Lower leg skin (tissue), 4 donors: ENCODE data around the gene UST. TPM values are rescaled to one million over a fixed set of nuclear protein-coding genes. Genes with fewer than 3 reads are reported as not detected.

Experiments used
- DNase-seq, 2 donors: peaks; one replicate each; pipeline ENCODE4 v3.0.0-alpha.2; 2019; ENCODE audit warnings: low spot score in 2 of 2
- H3K4me3 ChIP-seq: fragments of 200-600 bp; sonication (generic); 2 replicates; pipeline ENCODE4 v1.5.1; 2017; ENCODE audit warnings: mild to moderate bottlenecking, low read depth; ENCODE audit not compliant: poor library complexity, severe bottlenecking
- POLR2A ChIP-seq, 2 donors: fragments of 450-650 bp; IDR thresholded peaks; one replicate each; pipeline ENCODE4 v1.6.1; 2016 to 2017; ENCODE audit warnings: antibody characterized with exemption in 2 of 2, mild to moderate bottlenecking in 1 of 2, moderate library complexity in 1 of 2
- WGBS, 2 donors: methylation state at CpG; one replicate each; pipeline ENCODE4 v1.1.5; 2018; 5-methylcytosine and 5-hydroxymethylcytosine counted together
- intact Hi-C: fragments of 100-400 bp; cut with DNase I; formaldehyde crosslinking; loops from one replicate; pipeline ENCODE4 v1.15.0; 2023; ENCODE audit warnings: low total_unique reads
- total RNA-seq, 4 donors: library from RNA; depleted of rRNA; stranded (reverse); fragments of >200 nt; gene quantifications; one replicate each; pipeline ENCODE4 v1.1.0, GENCODE V29; 2016
- TF ChIP-seq, protein P1 (sequence below), 3 donors: fragments of 450-650 bp; IDR thresholded peaks; one replicate each; pipeline ENCODE4 v1.5.1; 2016; ENCODE audit warnings: antibody characterized with exemption in 3 of 3, mild to moderate bottlenecking in 3 of 3, moderate library complexity in 2 of 3

UST gene
- total RNA-seq, 4 donors from 2014 or later = 12.2 to 21.7 (median 17.7) TPM

DNA sequence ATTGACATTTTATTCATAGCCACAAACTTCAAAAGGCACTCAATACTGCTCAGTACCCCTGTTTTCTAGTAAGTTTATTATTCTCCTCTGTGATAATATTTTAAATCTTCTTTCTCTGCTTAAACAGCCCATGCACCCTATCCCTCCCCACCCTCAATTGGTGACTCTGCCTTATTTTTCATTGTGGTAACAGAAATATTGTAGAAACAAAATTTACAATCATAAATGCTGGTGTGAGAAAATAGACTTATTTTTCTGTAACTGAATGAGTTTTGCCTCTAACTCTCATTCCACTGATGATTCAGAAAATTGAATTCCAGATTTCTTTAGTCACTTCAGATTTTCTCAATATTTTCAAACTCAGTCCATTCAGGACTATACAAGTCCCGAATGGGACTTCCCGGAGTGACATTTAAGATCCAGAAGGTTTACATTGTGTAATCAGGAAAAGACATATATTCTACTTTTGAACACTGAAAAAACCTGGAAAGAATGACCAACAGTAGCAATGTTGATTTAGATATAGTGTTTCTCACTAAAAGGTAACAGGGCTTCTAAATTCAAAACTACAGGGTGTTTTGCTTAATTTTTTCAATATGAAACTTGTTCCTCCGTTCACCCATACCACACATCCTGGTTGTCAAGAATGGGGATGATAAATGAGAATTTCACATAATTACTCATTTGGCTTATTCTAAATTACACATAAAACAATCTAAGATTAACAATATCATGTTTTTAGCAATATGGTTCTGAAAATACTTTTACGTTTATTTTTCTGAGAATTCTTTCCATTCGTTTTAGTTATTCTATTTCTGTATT lies 34.8 kb upstream of the UST start:
- intact Hi-C loops = no loop called here
- no peak for DNase-seq
- WGBS, 2 donors = 63 to 68% methylated on average over 5 of the region's 5 CpGs

DNA sequence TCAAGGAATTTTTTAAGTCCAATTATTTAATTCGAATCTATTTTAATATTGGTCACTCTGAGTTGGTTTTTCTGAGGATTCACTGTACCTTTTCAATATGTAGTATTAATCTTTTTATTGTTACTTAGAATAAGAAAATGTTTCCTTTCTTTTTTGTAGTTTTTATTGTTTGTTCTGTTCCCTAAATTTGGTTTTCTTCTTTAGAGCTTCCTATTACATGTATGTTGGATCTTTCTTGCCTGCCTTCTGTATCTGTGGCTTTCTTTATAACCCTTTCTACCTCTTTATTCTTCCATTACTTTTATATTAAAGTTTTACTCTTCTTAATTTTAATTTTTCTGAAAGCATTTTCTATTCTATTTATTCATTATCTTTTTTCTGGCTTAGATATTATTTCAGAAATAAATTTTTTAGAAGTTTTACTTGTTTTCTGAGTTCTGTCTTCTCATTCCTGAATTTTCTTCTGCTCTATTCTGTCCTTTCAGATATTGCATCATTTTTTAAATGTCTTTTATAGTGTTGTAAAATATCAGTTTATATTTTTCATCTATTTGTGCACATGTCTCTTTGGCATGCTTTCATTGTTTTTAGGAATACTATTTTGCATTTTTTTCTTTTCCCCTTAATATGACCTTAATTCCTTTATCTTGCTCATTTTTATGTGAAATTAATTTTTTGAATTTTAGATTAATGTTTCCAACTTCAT lies 33.6 kb upstream of the UST start:
- TF ChIP-seq, protein P1, sequence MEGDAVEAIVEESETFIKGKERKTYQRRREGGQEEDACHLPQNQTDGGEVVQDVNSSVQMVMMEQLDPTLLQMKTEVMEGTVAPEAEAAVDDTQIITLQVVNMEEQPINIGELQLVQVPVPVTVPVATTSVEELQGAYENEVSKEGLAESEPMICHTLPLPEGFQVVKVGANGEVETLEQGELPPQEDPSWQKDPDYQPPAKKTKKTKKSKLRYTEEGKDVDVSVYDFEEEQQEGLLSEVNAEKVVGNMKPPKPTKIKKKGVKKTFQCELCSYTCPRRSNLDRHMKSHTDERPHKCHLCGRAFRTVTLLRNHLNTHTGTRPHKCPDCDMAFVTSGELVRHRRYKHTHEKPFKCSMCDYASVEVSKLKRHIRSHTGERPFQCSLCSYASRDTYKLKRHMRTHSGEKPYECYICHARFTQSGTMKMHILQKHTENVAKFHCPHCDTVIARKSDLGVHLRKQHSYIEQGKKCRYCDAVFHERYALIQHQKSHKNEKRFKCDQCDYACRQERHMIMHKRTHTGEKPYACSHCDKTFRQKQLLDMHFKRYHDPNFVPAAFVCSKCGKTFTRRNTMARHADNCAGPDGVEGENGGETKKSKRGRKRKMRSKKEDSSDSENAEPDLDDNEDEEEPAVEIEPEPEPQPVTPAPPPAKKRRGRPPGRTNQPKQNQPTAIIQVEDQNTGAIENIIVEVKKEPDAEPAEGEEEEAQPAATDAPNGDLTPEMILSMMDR (IDR thresholded peaks at IDR 0.05) = no peak
- no peak for TF ChIP-seq POLR2A (IDR thresholded peaks at IDR 0.05)
- no peak overlapping the region for H3K4me3 ChIP-seq
- 93 to 97% methylated on average over 1 of the region's 1 CpG for WGBS, 2 donors
- intact Hi-C loops = no loop called here
- no peak for DNase-seq

More for the DNA sequence above, 34.8 kb upstream of the UST start:
- TF ChIP-seq, protein P1 (IDR thresholded peaks at IDR 0.05) = no peak
- no peak for TF ChIP-seq POLR2A (IDR thresholded peaks at IDR 0.05)
- no peak overlapping the region for H3K4me3 ChIP-seq

DNA sequence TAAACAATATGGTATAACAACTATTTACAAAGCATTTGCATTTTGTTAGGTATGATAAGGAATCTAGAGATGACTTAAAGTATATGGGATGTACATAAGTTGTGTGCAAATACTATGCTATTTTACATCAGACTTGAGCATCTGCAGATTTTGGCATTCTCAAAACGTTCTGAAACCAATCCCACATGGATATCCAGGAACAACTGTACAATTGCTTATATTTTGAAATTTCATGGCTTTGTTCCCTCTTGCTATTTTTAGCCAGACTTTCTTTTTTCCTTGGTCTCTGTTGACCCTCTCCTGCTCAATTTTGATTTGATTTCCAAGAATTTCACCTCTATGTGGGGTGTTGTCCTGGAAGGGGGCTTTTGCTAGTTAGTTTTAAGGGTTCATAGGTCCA lies 32.9 kb upstream of the UST start:
- DNase-seq = no peak
- no peak overlapping the region for H3K4me3 ChIP-seq
- intact Hi-C loops = no loop called here
- 32 to 44% methylated on average over 1 of the region's 1 CpG for WGBS, 2 donors
- no peak for TF ChIP-seq POLR2A (IDR thresholded peaks at IDR 0.05)
- TF ChIP-seq, protein P1 (IDR thresholded peaks at IDR 0.05) = no peak

DNA sequence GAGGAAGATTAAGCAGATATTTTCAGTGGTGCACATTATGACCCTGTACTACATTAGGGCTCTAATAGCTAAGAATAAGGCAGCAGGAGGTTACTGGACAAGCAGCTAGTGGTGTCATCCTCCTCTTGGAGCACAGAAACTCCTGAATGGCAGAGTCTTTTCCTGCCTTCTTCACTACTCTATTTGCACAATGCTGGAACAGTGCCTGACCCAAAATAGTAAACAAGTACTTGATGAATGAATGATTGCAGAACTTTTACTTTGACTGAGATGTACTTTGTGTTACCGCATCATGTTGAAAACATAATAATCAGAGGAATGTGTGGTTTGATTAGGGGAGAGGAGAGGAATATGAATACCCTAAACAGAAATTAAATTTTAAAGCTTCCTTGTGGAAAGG lies 30.0 kb upstream of the UST start:
- intact Hi-C loops = no loop called here
- WGBS, 2 donors = 0 to 3% methylated on average over 1 of the region's 1 CpG
- TF ChIP-seq POLR2A (IDR thresholded peaks at IDR 0.05) = no peak
- no peak overlapping the region for H3K4me3 ChIP-seq
- peak in 1 of 2 donors; percentile 65 for DNase-seq

DNA sequence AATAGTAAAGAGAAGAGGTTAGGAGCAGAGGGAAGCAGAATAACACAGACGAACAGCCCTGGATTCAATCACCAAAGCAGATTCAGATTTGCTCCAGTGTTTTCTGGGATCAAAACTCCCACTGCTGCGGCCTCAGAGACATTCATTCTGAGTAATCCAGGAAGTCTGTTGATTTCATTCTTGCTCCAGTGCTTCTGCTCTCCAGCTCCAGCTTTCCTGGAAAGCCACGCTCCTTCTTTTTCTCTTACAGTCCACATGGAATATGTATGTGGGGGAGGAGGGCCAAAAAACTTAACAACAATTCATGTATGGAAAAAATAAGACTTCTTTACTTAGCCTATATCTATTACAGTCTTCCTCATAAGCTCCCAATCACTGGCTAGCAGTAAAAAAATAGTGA lies 26.4 kb upstream of the UST start:
- intact Hi-C loops = no loop called here
- DNase-seq = no peak
- H3K4me3 ChIP-seq = no peak overlapping the region
- WGBS, 2 donors = 68 to 80% methylated on average over 3 of the region's 3 CpGs
- TF ChIP-seq POLR2A (IDR thresholded peaks at IDR 0.05) = no peak
- TF ChIP-seq, protein P1 (IDR thresholded peaks at IDR 0.05) = no peak

DNA sequence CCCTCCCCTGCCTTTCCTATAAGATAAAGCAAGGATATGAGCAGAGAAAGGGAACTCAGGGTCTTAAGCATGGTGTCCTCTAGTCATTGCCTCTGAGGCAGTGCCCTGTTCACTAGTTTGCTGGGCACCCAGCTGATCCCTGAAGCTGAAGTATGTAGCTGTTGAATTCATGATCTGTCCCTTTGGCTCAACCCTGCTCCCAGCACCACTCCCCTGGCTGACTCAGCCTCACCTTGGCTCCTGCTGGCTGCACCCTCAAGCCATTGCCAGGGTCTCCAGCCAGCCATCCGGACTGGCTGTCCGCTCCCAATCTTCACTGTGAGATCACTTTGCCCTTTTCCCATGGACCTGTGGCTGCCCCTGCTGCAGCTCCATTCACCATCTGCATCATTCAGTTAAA lies 25.9 kb upstream of the UST start:
- intact Hi-C loops = no loop called here

More for the DNA sequence above, 25.9 kb upstream of the UST start:
- WGBS, 2 donors = 60 to 67% methylated on average over 2 of the region's 2 CpGs
- TF ChIP-seq, protein P1 (IDR thresholded peaks at IDR 0.05) = no peak
- TF ChIP-seq POLR2A (IDR thresholded peaks at IDR 0.05) = no peak
- H3K4me3 ChIP-seq = no peak overlapping the region
- DNase-seq = no peak
